ENCODE measurements around the gene CDH19.
A peak's percentile ranks its signal among the peaks of the same experiment; 100 is the strongest.

DNA sequence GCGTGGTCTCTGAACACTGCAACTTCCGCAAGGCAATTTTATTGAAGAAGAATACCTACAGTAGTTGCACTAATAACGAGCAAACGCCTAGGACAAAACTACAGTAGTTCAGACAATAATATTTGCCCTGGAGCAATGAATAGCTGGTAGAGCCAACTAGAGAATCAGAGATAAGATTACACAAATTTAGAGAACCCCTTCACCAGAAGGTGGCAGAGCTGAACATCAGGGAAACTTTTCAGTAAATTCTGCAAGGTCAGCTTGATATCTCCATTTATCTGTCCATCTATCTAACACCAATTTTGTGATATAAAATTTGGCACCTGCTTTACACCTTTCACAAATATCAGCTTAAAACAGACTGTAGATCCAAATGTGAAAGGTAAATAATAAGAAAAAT, 43.8 kb downstream of the CDH19 start:
- TF ChIP-seq, protein P1, sequence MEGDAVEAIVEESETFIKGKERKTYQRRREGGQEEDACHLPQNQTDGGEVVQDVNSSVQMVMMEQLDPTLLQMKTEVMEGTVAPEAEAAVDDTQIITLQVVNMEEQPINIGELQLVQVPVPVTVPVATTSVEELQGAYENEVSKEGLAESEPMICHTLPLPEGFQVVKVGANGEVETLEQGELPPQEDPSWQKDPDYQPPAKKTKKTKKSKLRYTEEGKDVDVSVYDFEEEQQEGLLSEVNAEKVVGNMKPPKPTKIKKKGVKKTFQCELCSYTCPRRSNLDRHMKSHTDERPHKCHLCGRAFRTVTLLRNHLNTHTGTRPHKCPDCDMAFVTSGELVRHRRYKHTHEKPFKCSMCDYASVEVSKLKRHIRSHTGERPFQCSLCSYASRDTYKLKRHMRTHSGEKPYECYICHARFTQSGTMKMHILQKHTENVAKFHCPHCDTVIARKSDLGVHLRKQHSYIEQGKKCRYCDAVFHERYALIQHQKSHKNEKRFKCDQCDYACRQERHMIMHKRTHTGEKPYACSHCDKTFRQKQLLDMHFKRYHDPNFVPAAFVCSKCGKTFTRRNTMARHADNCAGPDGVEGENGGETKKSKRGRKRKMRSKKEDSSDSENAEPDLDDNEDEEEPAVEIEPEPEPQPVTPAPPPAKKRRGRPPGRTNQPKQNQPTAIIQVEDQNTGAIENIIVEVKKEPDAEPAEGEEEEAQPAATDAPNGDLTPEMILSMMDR (IDR thresholded peaks at IDR 0.05): peak; percentile 52 to 66 (median 62)
- TF ChIP-seq POLR2A (IDR thresholded peaks at IDR 0.05): no peak
